Upper lobe of right lung (tissue), 1 donor: ENCODE data around the gene USP31. TPM values are rescaled to one million over a fixed set of nuclear protein-coding genes. Genes with fewer than 3 reads are reported as not detected.

Experiments
- ATAC-seq: fragments of 200-7000 bp; cut with Tn5 transposase; one replicate; pipeline ENCODE4 v1.9.1; 2020; ENCODE audit warnings: mild to moderate bottlenecking, moderate library complexity
- DNase-seq: peaks from one replicate; pipeline ENCODE4 v3.0.0-alpha.2; 2020
- H3K27ac ChIP-seq: fragments of 200-600 bp; one replicate; pipeline ENCODE4 v1.8.0; 2022
- H3K27me3 ChIP-seq: fragments of 200-600 bp; one replicate; pipeline ENCODE4 v1.8.0; 2022; ENCODE audit warnings: mild to moderate bottlenecking
- H3K36me3 ChIP-seq: fragments of 200-600 bp; one replicate; pipeline ENCODE4 v1.8.0; 2022
- H3K4me1 ChIP-seq: fragments of 200-600 bp; one replicate; pipeline ENCODE4 v1.8.0; 2022
- H3K4me3 ChIP-seq: fragments of 200-600 bp; one replicate; pipeline ENCODE4 v1.8.0; 2022; ENCODE audit warnings: mild to moderate bottlenecking
- H3K9me3 ChIP-seq: fragments of 200-600 bp; one replicate; pipeline ENCODE4 v1.8.0; 2022
- intact Hi-C: fragments of 100-400 bp; cut with DNase I; formaldehyde crosslinking; loops from one replicate; pipeline ENCODE4 v1.11.0; 2022
- total RNA-seq: library from RNA; stranded (reverse); fragmentation: NEBNext Ultra II Directional; extraction: Animal tissue kit (Norgen Biotek cat#: 25700); gene quantifications from one replicate; pipeline ENCODE4 v1.2.1, GENCODE V29; 2021
- TF ChIP-seq, protein P1 (sequence below): fragments of 200-600 bp; IDR thresholded peaks from one replicate; pipeline ENCODE4 v1.8.0; 2022; ENCODE audit warnings: antibody characterized with exemption
- donor health status: DM: no; HTN: yes; CAD: no; lungs with severe emphysema.

USP31 gene
- total RNA-seq, 1 donor from 2014 or later = 15.9 TPM

DNA sequence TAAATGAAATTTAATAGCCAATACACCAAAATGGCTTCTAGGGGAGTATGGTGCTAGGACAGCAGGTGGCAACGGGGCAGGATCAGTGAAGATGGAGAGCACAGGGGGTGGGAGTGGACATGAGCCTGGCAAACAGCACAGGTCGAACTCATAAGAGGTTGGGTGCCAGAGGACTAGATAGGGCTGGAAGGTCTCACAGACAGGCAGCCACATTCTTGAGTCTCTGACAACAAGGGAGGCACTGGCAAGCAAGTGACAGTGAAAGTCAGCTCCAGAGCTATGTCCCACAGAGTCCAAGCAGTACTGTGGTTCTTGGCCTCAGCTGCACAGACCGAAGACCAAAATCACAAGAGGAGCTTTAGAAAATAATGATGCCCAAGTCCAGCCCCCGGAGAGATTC is 61.2 kb downstream of the USP31 start:
- H3K4me1 ChIP-seq = no peaks in the 10 kb centered on the region
- no peak overlapping the region for H3K4me3 ChIP-seq
- H3K27ac ChIP-seq = no peak overlapping the region
- ATAC-seq = peak; percentile 41
- TF ChIP-seq, protein P1, sequence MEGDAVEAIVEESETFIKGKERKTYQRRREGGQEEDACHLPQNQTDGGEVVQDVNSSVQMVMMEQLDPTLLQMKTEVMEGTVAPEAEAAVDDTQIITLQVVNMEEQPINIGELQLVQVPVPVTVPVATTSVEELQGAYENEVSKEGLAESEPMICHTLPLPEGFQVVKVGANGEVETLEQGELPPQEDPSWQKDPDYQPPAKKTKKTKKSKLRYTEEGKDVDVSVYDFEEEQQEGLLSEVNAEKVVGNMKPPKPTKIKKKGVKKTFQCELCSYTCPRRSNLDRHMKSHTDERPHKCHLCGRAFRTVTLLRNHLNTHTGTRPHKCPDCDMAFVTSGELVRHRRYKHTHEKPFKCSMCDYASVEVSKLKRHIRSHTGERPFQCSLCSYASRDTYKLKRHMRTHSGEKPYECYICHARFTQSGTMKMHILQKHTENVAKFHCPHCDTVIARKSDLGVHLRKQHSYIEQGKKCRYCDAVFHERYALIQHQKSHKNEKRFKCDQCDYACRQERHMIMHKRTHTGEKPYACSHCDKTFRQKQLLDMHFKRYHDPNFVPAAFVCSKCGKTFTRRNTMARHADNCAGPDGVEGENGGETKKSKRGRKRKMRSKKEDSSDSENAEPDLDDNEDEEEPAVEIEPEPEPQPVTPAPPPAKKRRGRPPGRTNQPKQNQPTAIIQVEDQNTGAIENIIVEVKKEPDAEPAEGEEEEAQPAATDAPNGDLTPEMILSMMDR = no peak
- no peaks in the 10 kb centered on the region for H3K27me3 ChIP-seq
- no peak for DNase-seq
- intact Hi-C loops = no loop called here
- peaks cover 36% of the 10 kb centered on the region for H3K36me3 ChIP-seq
- no peaks in the 10 kb centered on the region for H3K9me3 ChIP-seq

DNA sequence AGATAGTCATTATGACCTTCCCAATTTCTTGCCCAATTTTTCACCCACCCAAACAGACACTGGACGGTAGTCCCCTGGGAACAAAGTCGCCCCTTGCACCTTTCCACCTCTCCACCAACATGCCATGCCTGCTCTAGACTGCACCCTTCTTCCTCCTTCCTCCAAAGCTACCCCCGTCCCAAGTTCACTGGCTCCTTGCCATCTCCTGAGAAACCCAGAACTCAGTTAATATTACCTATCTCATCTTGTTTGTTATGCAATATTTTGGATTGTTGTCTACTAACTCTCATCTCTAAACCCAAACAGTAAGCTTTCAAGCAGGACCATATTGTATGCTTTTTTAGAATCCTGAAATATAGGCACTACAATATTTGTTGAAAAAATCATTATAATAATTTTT is 63.3 kb downstream of the USP31 start:
- Histone ChIP-seq H3K9me3 (no peaks in the 10 kb centered on the region), H3K4me1 (no peaks in the 10 kb centered on the region), H3K27ac (no peak overlapping the region), H3K27me3 (no peaks in the 10 kb centered on the region), H3K4me3 (no peak overlapping the region), H3K36me3 (peaks cover 52% of the 10 kb centered on the region)
- intact Hi-C loops = no loop called here
- TF ChIP-seq, protein P1 = no peak
- DNase-seq (no peak), ATAC-seq (no peak)

DNA sequence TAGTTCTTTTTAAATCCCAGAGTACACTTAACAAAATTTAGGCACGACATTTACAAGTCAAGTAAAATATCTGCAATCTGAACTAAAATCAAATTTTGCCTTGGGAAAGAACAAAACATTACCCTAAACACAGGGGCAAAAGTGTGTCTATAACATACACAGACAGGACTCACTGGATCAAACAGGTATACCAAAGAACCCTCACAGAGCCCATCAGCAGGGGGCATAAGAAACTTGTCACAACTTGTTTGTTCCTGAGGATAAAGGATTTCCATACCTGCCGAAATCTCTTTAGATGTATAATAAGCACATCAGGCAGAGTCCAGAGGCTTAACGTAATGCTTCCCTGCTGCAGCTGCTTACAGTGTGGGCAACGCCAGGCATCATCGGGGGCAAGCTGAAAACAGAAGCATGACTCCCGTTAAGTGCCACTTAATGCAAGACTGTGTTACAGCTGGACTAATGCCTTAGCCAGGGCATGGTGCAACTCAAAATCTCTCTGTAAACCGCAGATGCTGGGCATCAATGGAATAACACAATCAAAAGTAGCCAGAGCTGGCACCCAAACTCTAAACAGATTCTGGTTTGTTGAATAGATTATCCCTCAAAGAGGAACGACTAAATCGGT is 67.0 kb downstream of the USP31 start:
- intact Hi-C loops = no loop called here
- no peak for DNase-seq
- peaks cover 58% of the 10 kb centered on the region for H3K36me3 ChIP-seq

DNA sequence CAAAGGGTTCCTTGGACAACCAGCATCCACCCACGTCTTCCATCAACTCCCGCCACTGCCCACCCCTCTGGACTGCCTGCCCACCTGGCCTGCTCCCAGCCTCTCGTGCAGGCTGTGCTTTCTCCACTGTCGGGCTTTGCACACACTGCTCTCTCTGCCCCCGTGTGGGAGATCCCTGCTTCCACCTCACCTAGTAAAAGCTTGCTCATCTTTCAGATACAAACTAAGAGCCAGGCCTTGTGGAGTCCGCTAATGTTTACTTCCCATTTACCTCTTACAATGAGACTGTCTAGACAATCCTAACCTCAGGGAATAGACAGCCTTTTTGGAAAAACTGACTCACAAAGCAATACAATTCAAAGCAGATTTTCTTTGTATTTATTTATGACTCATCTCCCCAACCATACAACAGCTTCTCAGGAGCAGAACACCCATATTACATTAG is 67.6 kb downstream of the USP31 start:
- TF ChIP-seq, protein P1 = no peak
- peaks cover 59% of the 10 kb centered on the region for H3K36me3 ChIP-seq
- H3K27me3 ChIP-seq = no peaks in the 10 kb centered on the region
- ATAC-seq (no peak), DNase-seq (no peak)
- H3K4me1 ChIP-seq = no peaks in the 10 kb centered on the region
- no peak overlapping the region for H3K27ac ChIP-seq
- no peaks in the 10 kb centered on the region for H3K9me3 ChIP-seq
- intact Hi-C loops = no loop called here
- no peak overlapping the region for H3K4me3 ChIP-seq

More for the DNA sequence above, 67.0 kb downstream of the USP31 start:
- Histone ChIP-seq H3K4me1 (no peaks in the 10 kb centered on the region), H3K27me3 (no peaks in the 10 kb centered on the region), H3K9me3 (no peaks in the 10 kb centered on the region), H3K4me3 (no peak overlapping the region), H3K27ac (no peak overlapping the region)
- ATAC-seq = no peak
- TF ChIP-seq, protein P1 = no peak

DNA sequence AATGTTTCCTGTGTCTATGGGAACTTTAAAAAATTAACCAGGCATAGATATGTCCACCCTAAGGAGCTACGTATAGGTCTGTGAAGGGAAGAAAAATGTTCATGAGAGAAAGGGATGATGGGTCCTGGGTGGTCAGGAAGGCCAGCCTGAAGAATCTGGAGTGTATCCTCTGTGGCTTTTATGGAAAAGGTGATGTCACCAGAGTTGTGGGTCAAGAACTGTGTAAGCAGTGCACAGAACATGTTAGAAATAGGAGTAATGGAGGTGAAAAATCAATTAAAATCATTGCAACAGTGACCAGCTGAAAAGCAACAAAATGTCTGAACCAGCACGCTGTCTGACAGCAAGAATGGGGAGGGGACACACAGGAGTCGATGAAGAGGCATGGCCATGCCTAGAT is 68.5 kb downstream of the USP31 start:
- H3K36me3 ChIP-seq = peaks cover 66% of the 10 kb centered on the region

More for the DNA sequence above, 68.5 kb downstream of the USP31 start:
- Histone ChIP-seq H3K4me1 (no peaks in the 10 kb centered on the region), H3K27ac (no peak overlapping the region), H3K4me3 (no peak overlapping the region), H3K9me3 (no peaks in the 10 kb centered on the region), H3K27me3 (no peaks in the 10 kb centered on the region)
- intact Hi-C loops = no loop called here
- ATAC-seq (no peak), DNase-seq (no peak)
- TF ChIP-seq, protein P1 = no peak
